Measurements from ENCODE around the gene TMPRSS11F.
"Not testable (repeated sequence)": the region's sequence is repeated elsewhere in the genome, so short reads cannot be mapped to it uniquely, and the experiment has no call there.

TMPRSS11F gene

DNA sequence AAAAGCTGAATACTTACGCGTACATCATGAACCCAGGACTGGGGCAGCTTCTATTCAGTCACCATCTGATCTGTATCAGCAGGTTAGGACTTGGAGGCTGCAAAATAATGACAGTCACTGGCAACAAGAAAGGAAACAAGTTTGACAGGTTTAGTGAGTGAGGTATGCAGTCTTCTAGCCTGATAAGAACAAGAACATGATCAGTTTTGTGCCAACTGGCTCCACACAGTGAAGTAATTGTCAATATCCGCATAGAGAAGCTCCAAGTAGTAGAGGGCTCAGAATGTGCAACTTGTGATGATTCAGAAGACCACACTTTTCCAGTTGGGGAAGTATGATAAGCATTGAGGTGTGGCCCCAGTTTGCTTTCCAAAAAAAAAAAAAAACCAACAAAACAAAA is at the start of gene TMPRSS11F:
Gene TMPRSS11F, minus strand, starts transcription at position 77 of the 400 bp plus-strand sequence. Its CDS starts 49 bp downstream, at position 28.
- no peak for DNase-seq (ENCODE audit: low read depth)

GRCh38 chr4:68176904-68177303 is 47.2 kb upstream of the TMPRSS11F start:
- DNase-seq (ENCODE audit: low read depth): peak; percentile 12

- DNase-seq (ENCODE audit: low read depth): peak; percentile 11
Measured at GRCh38 chr4:68176500-68176899, 46.8 kb upstream of the TMPRSS11F start.

DNA sequence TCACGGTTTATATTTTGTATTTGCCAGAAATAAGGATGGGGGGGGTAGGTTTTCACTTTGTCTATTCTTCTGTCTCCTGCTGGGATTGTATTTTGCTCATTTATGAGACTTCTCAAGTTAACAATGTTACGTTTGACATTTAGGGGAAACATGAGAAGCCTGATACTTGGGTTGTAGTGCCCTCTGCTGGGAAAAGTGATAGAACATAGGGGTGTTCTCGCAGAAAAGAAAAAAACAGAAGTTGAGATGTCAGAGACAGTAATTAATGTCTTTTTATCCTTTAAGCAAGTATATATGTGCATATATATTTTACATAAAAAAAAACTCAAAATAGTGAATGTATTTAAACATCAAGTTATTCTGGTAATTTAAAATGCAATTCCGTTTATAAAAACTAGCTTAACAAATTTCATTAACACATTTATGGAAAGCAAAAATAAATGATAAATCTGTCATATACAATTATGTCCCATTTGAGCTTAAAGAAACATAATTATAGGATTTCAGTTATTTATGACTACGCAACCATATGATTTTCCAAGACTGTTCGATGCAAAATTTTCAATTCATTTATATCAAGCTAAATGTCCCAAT is 46.0 kb upstream of the TMPRSS11F start:
- DNase-seq (ENCODE audit: low read depth): peak; percentile 58

DNA sequence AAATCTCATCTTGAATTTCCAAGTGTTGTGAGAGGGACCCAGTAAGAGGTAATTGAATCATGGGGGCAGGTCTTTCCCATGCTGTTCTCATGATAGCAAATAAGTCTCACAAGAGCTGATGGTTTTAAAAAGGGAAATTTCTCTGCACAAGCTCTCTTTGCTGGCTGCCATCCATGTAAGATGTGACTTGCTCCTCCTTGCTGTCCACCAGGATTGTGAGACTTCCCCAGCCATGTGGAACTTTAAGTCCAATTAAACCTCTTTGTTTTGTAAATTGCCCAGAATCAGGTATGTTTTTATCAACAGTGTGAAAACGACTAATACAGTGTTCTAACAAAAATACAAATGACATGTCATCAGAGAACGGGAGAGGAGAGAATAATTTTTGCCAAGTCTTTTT is 44.7 kb upstream of the TMPRSS11F start:
- DNase-seq (ENCODE audit: low read depth): not testable (repeated sequence)

DNA sequence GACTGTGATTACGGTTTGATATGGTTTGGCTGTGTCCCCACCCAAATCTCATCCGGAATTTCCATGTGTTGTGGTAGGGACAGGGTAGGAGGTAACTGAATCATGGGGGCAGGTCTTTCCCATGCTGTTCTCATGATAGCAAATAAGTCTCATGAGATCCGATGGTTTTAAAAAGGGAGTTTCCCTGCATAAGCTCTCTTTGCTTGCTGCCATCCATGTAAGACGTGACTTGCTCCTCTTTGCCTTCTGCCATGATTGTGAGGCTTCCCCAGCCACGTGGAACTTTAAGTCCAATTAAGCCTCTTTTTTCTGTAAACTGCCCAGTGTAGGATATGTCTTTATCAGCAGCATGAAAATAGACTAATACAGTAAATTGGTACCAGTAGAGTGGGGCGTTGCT is 42.5 kb upstream of the TMPRSS11F start:
- DNase-seq (ENCODE audit: low read depth): not testable (repeated sequence)

DNA sequence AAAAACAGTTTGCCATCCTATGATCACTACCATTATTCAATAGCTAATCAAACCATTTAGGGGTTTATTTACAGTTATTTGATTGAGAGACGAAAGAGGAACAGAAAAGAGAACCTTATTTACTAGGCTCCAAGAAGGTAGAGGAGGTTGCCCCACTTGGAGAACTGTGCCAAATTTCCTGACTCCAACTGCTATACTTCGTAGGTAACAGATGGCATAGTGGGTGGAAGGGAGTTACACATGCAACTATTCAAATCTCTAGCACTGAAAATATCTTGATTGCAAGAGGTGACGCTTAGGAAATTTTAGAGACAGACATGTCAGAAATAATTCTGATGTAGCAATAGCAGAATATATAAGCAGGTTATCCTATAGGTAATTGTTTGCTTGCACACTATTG is 38.0 kb upstream of the TMPRSS11F start:
- no peak for DNase-seq (ENCODE audit: low read depth)

DNA sequence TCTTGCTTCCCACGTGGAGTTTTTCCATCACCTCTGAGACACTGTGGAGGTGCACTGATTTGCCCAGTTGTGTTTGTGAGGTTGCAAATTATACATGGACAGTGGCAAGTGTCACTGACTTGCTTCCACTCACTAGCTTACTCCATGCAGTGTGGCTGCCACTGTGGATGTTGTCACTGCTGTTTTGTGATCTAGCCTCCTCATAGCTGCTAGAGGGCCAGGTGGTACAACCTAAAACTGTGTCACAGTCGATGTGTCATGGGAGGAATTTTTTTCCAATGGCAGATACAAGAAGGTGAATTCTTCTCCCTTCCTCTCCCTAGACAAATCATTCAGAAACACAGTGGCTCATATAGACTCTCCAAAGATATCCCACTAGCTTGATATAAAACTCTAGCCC is 37.5 kb upstream of the TMPRSS11F start:
- DNase-seq (ENCODE audit: low read depth): no peak

DNA sequence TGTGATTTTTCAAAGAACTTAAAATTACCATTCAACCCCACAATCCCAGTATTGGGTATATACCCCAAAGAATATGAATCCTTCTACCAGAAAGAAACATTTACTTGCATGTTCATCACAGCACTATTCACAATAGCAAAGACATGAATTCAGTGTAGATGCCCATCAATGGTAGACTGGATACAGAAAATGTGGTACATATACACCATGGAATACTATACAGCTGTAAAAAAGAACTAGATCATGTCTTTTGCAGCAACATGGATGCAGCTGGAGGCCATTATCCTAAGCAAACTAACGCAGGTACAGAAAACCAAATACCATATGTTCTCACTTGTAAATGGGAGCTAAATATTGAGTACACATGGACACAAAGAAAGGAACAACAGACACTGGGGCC is 34.1 kb upstream of the TMPRSS11F start:
- DNase-seq (ENCODE audit: low read depth): no peak

DNA sequence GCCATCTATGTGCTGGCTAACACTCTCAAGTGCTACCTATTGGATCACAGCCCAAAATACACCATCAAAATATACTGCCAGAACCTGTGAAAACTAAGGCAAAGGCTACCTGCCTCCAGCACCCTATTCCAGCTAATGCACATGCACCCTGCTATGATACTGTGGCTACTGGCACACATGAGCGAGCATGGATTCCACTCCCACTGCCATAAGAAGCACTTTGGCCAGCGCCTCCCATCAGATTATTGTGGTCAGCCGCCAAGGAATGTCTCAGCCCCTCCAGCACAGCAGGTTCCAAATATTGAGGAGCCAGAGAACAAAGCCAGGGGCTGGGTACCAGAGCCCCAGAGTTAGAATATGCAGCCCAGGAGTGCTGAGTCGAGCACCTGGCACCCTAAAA is 32.5 kb upstream of the TMPRSS11F start:
- DNase-seq (ENCODE audit: low read depth): no peak

- DNase-seq (ENCODE audit: low read depth): peak; percentile 63
Measured at GRCh38 chr4:68152411-68152810, 22.7 kb upstream of the TMPRSS11F start.

DNA sequence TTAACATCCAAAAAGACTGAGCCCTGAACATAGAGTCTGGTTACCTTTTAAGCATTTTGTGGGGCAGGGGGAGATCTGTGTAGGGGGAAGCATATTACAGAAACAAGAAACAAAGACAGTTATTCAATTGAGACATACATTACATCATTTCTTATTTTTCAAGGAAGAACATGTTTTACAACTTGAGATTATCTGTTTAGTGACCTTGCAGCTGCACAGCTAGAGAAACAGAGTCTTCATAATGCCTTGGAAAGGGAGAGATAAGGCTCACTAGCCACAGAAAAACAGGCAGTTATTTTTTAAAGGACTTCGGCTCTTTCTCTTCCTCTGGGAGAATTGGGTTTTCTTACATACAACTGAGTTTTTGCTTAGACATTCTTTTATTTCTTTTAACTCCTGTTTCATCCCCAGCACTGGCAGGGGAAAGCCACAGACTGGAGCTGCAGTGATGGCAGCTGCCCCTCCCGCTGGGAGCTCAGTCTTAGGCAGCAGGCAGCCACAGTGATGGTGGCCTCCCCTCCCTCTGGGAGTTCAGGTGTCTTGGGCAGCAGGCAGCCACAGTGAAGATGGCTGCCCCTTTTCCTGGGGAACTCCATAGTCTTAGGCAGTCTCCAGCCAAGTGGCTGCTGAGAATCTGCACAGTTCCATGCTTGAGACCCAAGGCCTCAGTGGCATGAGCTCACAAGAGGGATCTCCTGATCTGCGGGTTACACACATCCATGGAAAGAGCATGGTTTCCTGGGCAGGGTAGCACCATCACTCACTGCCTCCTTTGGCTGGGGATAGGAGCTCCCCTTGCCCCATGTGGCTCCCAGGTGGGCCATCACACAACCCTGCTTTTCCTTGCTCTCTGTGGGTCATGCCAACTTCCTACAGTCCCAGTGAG is 19.4 kb upstream of the TMPRSS11F start:
- DNase-seq (ENCODE audit: low read depth): peak; percentile 3

DNA sequence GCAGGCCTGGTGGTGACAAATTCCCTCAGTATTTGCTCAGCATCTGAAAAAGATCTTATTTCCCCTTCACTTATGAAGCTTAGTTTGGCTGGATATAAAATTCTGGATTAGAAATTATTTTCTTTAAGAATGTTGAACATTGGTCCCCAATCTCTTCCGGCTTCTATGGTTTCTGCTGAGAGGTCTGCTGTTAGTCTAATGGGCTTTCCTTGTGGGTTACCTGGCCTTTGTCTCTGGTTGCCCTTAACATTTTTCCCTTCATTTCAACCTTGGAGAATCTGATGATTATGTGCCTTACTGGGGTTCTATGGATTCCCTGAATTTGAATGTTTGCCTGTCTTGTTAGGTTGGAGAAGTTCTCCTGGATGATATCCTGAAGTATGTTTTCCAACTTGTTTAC is 17.4 kb upstream of the TMPRSS11F start:
- DNase-seq (ENCODE audit: low read depth): no peak

- DNase-seq (ENCODE audit: low read depth): no peak
Measured at GRCh38 chr4:68145261-68145660, 15.6 kb upstream of the TMPRSS11F start.

DNA sequence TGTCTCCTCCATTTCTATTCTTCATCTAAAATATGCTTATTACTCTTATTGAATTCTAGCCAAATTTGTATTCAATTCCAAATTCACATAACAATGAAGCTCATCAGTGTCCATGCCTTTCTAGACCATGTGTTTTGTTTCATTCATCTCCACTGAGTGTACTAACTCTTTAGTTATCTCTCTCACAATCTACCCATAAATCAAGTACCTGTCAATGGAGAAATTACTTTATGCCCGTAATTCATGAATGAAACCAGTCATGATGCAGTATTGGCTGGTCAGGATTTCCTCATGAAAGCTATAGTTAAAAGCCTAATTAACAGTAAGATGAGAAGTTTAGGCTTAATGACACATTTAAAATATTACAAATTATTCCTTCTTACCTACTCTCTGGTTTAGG is 12.2 kb upstream of the TMPRSS11F start:
- no peak for DNase-seq (ENCODE audit: low read depth)

DNA sequence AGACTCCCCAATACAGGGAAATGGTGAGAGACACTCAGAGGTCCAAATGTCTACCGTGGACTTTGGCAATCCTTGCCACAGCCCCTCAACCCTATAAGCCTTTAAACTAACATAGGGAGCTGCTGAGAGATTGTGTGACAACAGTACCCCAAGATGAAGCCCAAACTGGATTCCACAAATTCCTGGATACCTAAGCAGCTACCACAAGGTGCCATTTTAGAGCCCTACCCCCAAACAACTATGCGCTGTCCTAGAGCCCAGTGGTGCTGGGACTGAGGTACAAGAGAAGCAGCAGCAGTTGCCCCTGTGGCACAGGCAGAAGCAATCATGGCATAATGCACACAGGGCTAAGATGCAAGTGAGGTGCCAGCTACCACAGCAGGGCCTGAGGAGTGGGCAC is 2.7 kb upstream of the TMPRSS11F start:
- DNase-seq (ENCODE audit: low read depth): no peak

DNA sequence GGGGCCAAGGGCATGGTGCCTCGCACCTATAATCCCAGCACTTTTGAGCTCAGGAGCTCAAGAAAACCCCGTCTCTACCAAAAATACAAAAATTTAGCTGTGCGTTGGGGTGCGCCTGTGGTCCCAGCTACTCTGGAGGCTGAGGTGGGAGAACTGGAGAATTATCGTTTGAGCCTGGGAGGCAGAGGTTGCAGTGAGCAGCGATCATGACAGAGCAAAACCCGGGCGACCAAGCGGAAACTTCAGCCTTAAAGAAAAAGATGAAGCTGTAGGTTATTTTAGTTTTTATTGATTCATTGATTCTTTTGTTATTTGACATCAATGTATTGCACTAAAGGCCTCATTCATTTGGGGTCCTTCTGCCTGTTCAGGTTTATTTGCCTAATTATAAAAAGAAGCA is 5.4 kb downstream of the TMPRSS11F start:
- DNase-seq (ENCODE audit: low read depth): no peak

- DNase-seq (ENCODE audit: low read depth): no peak
Measured at GRCh38 chr4:68123525-68123924, 6.1 kb downstream of the TMPRSS11F start.

DNA sequence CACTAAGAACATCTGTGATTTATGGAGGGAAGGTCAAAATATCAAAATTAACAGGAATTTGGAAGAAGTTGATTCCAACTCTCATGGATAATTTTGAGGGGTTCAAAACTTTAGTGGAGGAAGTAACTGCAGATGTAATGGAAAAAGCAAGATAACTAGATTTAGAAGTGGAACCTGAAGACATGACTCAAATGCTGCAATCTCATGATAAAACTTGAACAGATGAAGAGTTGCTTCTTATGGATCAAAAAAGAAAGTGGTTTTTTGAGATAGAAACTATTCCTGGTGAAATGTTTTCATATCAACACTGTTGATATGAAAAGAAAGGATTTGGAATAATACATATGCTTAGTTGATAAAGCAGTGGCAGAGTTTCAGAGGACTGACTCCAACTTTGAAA is 9.7 kb downstream of the TMPRSS11F start:
- DNase-seq (ENCODE audit: low read depth): no peak

GRCh38 chr4:68110441-68110840 is 19.2 kb downstream of the TMPRSS11F start:
- no peak for DNase-seq (ENCODE audit: low read depth)

DNA sequence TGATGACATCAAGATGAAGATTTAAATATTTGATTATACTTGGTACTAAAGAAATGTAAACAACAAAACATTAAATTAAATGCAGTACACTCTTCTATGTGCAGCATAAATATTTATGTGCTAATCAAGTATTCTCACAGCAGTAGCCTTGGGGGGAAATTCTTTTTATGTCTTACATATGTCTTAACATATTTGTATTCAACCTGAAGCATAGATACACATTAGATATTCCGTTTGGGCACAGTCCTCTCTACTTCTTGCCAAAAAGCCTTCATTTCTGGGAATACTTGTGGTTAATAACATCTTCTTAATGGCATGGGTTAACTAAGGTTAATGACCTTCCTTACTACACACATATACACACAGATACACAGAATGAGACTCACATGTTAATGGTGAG is 19.8 kb downstream of the TMPRSS11F start:
- no peak for DNase-seq (ENCODE audit: low read depth)

DNA sequence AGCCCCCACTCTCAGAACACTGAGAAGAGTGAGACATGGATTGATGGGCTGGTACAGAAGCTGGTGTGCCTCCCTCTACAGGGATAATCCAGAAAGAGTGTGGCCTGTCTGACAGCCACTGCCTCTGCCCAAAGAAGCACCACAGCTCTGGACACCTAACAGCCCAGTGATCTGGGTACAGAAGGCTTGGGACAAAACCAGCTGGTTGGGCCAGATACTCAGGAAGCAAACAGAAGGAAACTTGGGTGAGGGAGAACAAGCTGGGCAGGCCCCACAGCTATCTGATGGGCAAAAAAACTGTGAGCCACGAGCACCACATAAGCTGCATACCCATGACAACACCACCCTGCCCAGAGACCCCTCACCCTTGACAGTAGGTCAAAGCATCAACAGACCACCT is 46.9 kb downstream of the TMPRSS11F start:
- no peak for DNase-seq (ENCODE audit: low read depth)

DNA sequence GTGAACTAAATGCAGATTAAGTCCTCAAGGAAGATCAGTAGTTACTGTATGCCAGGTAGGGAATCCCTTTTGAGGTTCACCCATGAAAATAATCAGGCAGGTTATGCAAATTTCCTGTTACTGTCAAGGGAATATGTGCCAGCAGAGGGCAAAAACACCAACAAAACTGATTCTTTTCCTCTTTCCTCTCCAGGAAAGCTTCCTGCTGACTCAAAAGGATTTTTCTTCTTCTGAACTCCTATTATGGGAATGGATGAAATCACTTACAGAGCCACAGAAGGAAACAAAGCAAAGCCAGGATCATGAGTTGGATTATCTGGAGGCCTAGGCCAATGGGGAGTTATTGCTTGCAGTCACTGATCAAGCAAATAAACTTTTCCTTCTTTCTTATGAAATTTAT is 49.7 kb downstream of the TMPRSS11F start:
- DNase-seq (ENCODE audit: low read depth): no peak

DNA sequence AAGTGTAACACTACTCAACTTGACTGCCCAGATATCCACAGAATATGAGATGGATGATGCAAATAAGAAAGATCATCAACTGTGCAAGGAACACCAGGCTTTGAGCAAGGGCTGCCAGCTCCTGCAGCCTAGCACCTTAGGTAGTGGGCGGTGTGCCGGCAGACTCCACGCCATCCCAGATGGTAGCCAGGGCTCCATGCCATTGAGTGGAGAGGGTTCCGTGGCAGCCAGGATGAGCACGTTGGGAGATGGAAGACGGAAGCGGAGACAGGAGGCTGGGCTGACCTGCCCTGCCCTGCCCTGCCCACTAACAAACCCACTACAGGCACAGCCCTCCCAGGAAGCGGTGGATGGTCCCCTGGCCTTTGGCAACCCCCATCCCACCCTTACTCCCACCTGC is 51.9 kb downstream of the TMPRSS11F start:
- no peak for DNase-seq (ENCODE audit: low read depth)
